Measurements from ENCODE around the gene BCKDHA. TPM values are rescaled to one million over a fixed set of nuclear protein-coding genes. Genes with fewer than 3 reads are reported as not detected.
"Not testable (repeated sequence)": the region's sequence is repeated elsewhere in the genome, so short reads cannot be mapped to it uniquely, and the experiment has no call there.

The BCKDHA gene
- total and polyA plus RNA-seq, 2 donors (not counting 1 experiment from before 2014, with no cell fraction given) = 11.2 to 30.7 TPM

DNA sequence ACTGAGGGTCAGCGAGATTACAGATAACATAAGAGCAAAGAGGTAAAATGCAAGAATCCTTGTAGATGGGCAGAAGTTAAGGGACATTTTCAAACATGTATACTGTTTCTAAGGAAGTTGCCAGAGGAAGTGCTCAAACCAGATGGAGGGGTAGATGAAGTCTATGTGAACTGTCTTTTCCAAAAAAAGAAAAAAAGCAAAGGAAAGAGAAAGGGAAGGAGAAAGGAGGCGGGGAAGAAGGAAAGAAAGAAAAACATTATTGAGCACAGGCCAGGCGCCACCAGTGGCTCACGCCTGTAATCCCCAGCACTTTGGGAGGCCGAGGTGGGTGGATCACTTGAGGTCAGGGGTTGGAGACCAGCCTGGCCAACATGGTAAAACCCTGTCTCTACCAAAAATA, 36.8 kb downstream of the BCKDHA start:
- no peak overlapping the region for H3K4me3 ChIP-seq (replicated peaks in 1 of 4; ENCODE audit: control extremely low read depth in 1 of 4, insufficient read depth in 1 of 4, low read depth in 3 of 4, low read length in 4 of 4)
- no peak overlapping the region for H3K27ac ChIP-seq (ENCODE audit: insufficient read depth, low read length)
- H3K27me3 ChIP-seq (ENCODE audit: control insufficient read depth, insufficient read depth, low read length) = no peaks in the 10 kb centered on the region
- H3K4me1 ChIP-seq (ENCODE audit: control insufficient read depth, extremely low read depth, insufficient read depth, low read length) = no peaks in the 10 kb centered on the region
- H3K36me3 ChIP-seq (ENCODE audit: control insufficient read depth, insufficient read depth, low read length) = peaks cover 13% of the 10 kb centered on the region
- TF ChIP-seq EZH2 (IDR thresholded peaks at IDR 0.05; ENCODE audit: low read length, missing control alignments) = no peak
- TF ChIP-seq, protein P1, sequence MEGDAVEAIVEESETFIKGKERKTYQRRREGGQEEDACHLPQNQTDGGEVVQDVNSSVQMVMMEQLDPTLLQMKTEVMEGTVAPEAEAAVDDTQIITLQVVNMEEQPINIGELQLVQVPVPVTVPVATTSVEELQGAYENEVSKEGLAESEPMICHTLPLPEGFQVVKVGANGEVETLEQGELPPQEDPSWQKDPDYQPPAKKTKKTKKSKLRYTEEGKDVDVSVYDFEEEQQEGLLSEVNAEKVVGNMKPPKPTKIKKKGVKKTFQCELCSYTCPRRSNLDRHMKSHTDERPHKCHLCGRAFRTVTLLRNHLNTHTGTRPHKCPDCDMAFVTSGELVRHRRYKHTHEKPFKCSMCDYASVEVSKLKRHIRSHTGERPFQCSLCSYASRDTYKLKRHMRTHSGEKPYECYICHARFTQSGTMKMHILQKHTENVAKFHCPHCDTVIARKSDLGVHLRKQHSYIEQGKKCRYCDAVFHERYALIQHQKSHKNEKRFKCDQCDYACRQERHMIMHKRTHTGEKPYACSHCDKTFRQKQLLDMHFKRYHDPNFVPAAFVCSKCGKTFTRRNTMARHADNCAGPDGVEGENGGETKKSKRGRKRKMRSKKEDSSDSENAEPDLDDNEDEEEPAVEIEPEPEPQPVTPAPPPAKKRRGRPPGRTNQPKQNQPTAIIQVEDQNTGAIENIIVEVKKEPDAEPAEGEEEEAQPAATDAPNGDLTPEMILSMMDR (conservative IDR thresholded peaks at IDR 0.05 in 1 of 2, IDR thresholded peaks at IDR 0.05 in 1 of 2; ENCODE audit: low read depth in 1 of 2, low read length in 2 of 2) = no peak
- no peak for DNase-seq (ENCODE audit: low read depth in 2 of 2)
- H3K9me3 ChIP-seq (ENCODE audit: control insufficient read depth, insufficient read depth, low read depth, low read length) = no peaks in the 10 kb centered on the region
- no peak overlapping the region for H3K4me2 ChIP-seq (ENCODE audit: extremely low read depth, insufficient read depth, low read length)
- H4K20me1 ChIP-seq (ENCODE audit: control insufficient read depth, extremely low read depth, insufficient read depth, low read length) = no peaks in the 10 kb centered on the region
- no peak overlapping the region for H3K9ac ChIP-seq (ENCODE audit: insufficient read depth, low read length)
- H2AFZ ChIP-seq (ENCODE audit: low read length) = no peak overlapping the region
- H3K79me2 ChIP-seq (ENCODE audit: control insufficient read depth, insufficient read depth, low read length) = peaks cover 3% of the 10 kb centered on the region

- H3K9ac ChIP-seq (ENCODE audit: insufficient read depth, low read length); DNase-seq (ENCODE audit: low read depth in 2 of 2); H3K4me3 ChIP-seq (replicated peaks in 1 of 4; ENCODE audit: control extremely low read depth in 1 of 4, insufficient read depth in 1 of 4, low read depth in 3 of 4, low read length in 4 of 4); H3K4me1 ChIP-seq (ENCODE audit: control insufficient read depth, extremely low read depth, insufficient read depth, low read length); H2AFZ ChIP-seq (ENCODE audit: low read length); H3K9me3 ChIP-seq (ENCODE audit: control insufficient read depth, insufficient read depth, low read depth, low read length); H3K79me2 ChIP-seq (ENCODE audit: control insufficient read depth, insufficient read depth, low read length); H4K20me1 ChIP-seq (ENCODE audit: control insufficient read depth, extremely low read depth, insufficient read depth, low read length); H3K27ac ChIP-seq (ENCODE audit: insufficient read depth, low read length); H3K4me2 ChIP-seq (ENCODE audit: extremely low read depth, insufficient read depth, low read length); H3K27me3 ChIP-seq (ENCODE audit: control insufficient read depth, insufficient read depth, low read length): not testable (repeated sequence)
- H3K36me3 ChIP-seq (ENCODE audit: control insufficient read depth, insufficient read depth, low read length) = peaks cover 13% of the 10 kb centered on the region
These were observed 37.8 kb downstream of the BCKDHA start for GRCh38 chr19:41435376-41435775.

GRCh38 chr19:41435936-41436673, 38.5 kb downstream of the BCKDHA start:
- Histone ChIP-seq H3K9ac (ENCODE audit: insufficient read depth, low read length) (no peak overlapping the region), H3K4me3 (replicated peaks in 1 of 4; ENCODE audit: control extremely low read depth in 1 of 4, insufficient read depth in 1 of 4, low read depth in 3 of 4, low read length in 4 of 4) (no peak overlapping the region), H3K4me1 (ENCODE audit: control insufficient read depth, extremely low read depth, insufficient read depth, low read length) (no peaks in the 10 kb centered on the region), H3K27ac (ENCODE audit: insufficient read depth, low read length) (no peak overlapping the region), H3K4me2 (ENCODE audit: extremely low read depth, insufficient read depth, low read length) (no peak overlapping the region), H3K27me3 (ENCODE audit: control insufficient read depth, insufficient read depth, low read length) (no peaks in the 10 kb centered on the region), H4K20me1 (ENCODE audit: control insufficient read depth, extremely low read depth, insufficient read depth, low read length) (no peaks in the 10 kb centered on the region), H3K9me3 (ENCODE audit: control insufficient read depth, insufficient read depth, low read depth, low read length) (no peaks in the 10 kb centered on the region), H2AFZ (ENCODE audit: low read length) (no peak overlapping the region), H3K36me3 (ENCODE audit: control insufficient read depth, insufficient read depth, low read length) (peaks cover 13% of the 10 kb centered on the region), H3K79me2 (ENCODE audit: control insufficient read depth, insufficient read depth, low read length) (peaks cover 3% of the 10 kb centered on the region)
- TF ChIP-seq, protein P1 (conservative IDR thresholded peaks at IDR 0.05 in 1 of 2, IDR thresholded peaks at IDR 0.05 in 1 of 2; ENCODE audit: low read depth in 1 of 2, low read length in 2 of 2) = no peak
- no peak for TF ChIP-seq EZH2 (IDR thresholded peaks at IDR 0.05; ENCODE audit: low read length, missing control alignments)
- DNase-seq (ENCODE audit: low read depth in 2 of 2) = no peak
